ENCODE data around the gene CASP12. TPM values are rescaled to one million over a fixed set of nuclear protein-coding genes. Genes with fewer than 3 reads are reported as not detected.

CASP12 gene
- total and polyA plus RNA-seq, 4 donors, result 0.46 to 1.7 (median 0.92) TPM

GRCh38 chr11:104872393-104872792, 25.9 kb downstream of the CASP12 start:
- H3K4me3 ChIP-seq (ENCODE audit: low read depth, low read length), result no peak overlapping the region
- H3K4me1 ChIP-seq (ENCODE audit: control insufficient read depth, insufficient read depth, low read length), result no peaks in the 10 kb centered on the region
- H3K27me3 ChIP-seq (ENCODE audit: control insufficient read depth, insufficient read depth, low read length), result no peaks in the 10 kb centered on the region
- no peak for DNase-seq (ENCODE audit: low read depth in 4 of 6, low spot score in 6 of 6)
- no peaks in the 10 kb centered on the region for H3K36me3 ChIP-seq (ENCODE audit: control insufficient read depth, insufficient read depth, low read length)
- no peak overlapping the region for H3K27ac ChIP-seq (ENCODE audit: low read depth, low read length)
- H3K9me3 ChIP-seq (ENCODE audit: control insufficient read depth, insufficient read depth, low read length), result no peaks in the 10 kb centered on the region
- no CpG with 5 or more reads among the region's 3 CpGs for WGBS (ENCODE audit: insufficient coverage)

GRCh38 chr11:104870910-104871309, 27.4 kb downstream of the CASP12 start:
- no peaks in the 10 kb centered on the region for H3K9me3 ChIP-seq (ENCODE audit: control insufficient read depth, insufficient read depth, low read length)
- no peaks in the 10 kb centered on the region for H3K27me3 ChIP-seq (ENCODE audit: control insufficient read depth, insufficient read depth, low read length)
- H3K4me1 ChIP-seq (ENCODE audit: control insufficient read depth, insufficient read depth, low read length), result no peaks in the 10 kb centered on the region
- H3K36me3 ChIP-seq (ENCODE audit: control insufficient read depth, insufficient read depth, low read length), result no peaks in the 10 kb centered on the region
- DNase-seq (ENCODE audit: low read depth in 4 of 6, low spot score in 6 of 6), result no peak
- H3K27ac ChIP-seq (ENCODE audit: low read depth, low read length), result no peak overlapping the region
- no peak overlapping the region for H3K4me3 ChIP-seq (ENCODE audit: low read depth, low read length)

- Histone ChIP-seq H3K36me3 (ENCODE audit: control insufficient read depth, insufficient read depth, low read length) (no peaks in the 10 kb centered on the region), H3K9me3 (ENCODE audit: control insufficient read depth, insufficient read depth, low read length) (peaks cover 10% of the 10 kb centered on the region), H3K4me1 (ENCODE audit: control insufficient read depth, insufficient read depth, low read length) (no peaks in the 10 kb centered on the region), H3K4me3 (ENCODE audit: low read depth, low read length) (no peak overlapping the region), H3K27ac (ENCODE audit: low read depth, low read length) (no peak overlapping the region), H3K27me3 (ENCODE audit: control insufficient read depth, insufficient read depth, low read length) (no peaks in the 10 kb centered on the region)
- no peak for DNase-seq (ENCODE audit: low read depth in 4 of 6, low spot score in 6 of 6)
- 60% methylated on average over 1 of the region's 2 CpGs for WGBS (ENCODE audit: insufficient coverage)
Measured at GRCh38 chr11:104866815-104867214, 31.4 kb downstream of the CASP12 start.

GRCh38 chr11:104858882-104859775, 39.1 kb downstream of the CASP12 start:
- 52% methylated on average over 3 of the region's 7 CpGs for WGBS (ENCODE audit: insufficient coverage)
- no peaks in the 10 kb centered on the region for H3K4me1 ChIP-seq (ENCODE audit: control insufficient read depth, insufficient read depth, low read length)
- H3K27ac ChIP-seq (ENCODE audit: low read depth, low read length), result no peak overlapping the region
- no peaks in the 10 kb centered on the region for H3K9me3 ChIP-seq (ENCODE audit: control insufficient read depth, insufficient read depth, low read length)
- H3K4me3 ChIP-seq (ENCODE audit: low read depth, low read length), result no peak overlapping the region
- peak in 1 of 6 donors; percentile 15 for DNase-seq (ENCODE audit: low read depth in 4 of 6, low spot score in 6 of 6)
- H3K36me3 ChIP-seq (ENCODE audit: control insufficient read depth, insufficient read depth, low read length), result no peaks in the 10 kb centered on the region
- H3K27me3 ChIP-seq (ENCODE audit: control insufficient read depth, insufficient read depth, low read length), result no peaks in the 10 kb centered on the region

- DNase-seq (ENCODE audit: low read depth in 4 of 6, low spot score in 6 of 6), result no peak
- H3K27ac ChIP-seq (ENCODE audit: low read depth, low read length), result no peak overlapping the region
Measured at GRCh38 chr11:104856607-104857006, 41.7 kb downstream of the CASP12 start.

GRCh38 chr11:104855965-104856364, 42.3 kb downstream of the CASP12 start:
- Histone ChIP-seq H3K27me3 (ENCODE audit: control insufficient read depth, insufficient read depth, low read length) (no peaks in the 10 kb centered on the region), H3K4me1 (ENCODE audit: control insufficient read depth, insufficient read depth, low read length) (no peaks in the 10 kb centered on the region), H3K36me3 (ENCODE audit: control insufficient read depth, insufficient read depth, low read length) (no peaks in the 10 kb centered on the region), H3K9me3 (ENCODE audit: control insufficient read depth, insufficient read depth, low read length) (no peaks in the 10 kb centered on the region), H3K27ac (ENCODE audit: low read depth, low read length) (no peak overlapping the region), H3K4me3 (ENCODE audit: low read depth, low read length) (no peak overlapping the region)
- DNase-seq (ENCODE audit: low read depth in 4 of 6, low spot score in 6 of 6), result no peak
- no CpG with 5 or more reads among the region's 2 CpGs for WGBS (ENCODE audit: insufficient coverage)

More at GRCh38 chr11:104856607-104857006, 41.7 kb downstream of the CASP12 start:
- Histone ChIP-seq H3K9me3 (ENCODE audit: control insufficient read depth, insufficient read depth, low read length) (no peaks in the 10 kb centered on the region), H3K4me3 (ENCODE audit: low read depth, low read length) (no peak overlapping the region), H3K36me3 (ENCODE audit: control insufficient read depth, insufficient read depth, low read length) (no peaks in the 10 kb centered on the region), H3K27me3 (ENCODE audit: control insufficient read depth, insufficient read depth, low read length) (no peaks in the 10 kb centered on the region), H3K4me1 (ENCODE audit: control insufficient read depth, insufficient read depth, low read length) (no peaks in the 10 kb centered on the region)

GRCh38 chr11:104853276-104853675, 45.0 kb downstream of the CASP12 start:
- DNase-seq (ENCODE audit: low read depth in 4 of 6, low spot score in 6 of 6), result no peak
- Histone ChIP-seq H3K4me3 (ENCODE audit: low read depth, low read length) (no peak overlapping the region), H3K27ac (ENCODE audit: low read depth, low read length) (no peak overlapping the region), H3K27me3 (ENCODE audit: control insufficient read depth, insufficient read depth, low read length) (no peaks in the 10 kb centered on the region), H3K9me3 (ENCODE audit: control insufficient read depth, insufficient read depth, low read length) (no peaks in the 10 kb centered on the region), H3K36me3 (ENCODE audit: control insufficient read depth, insufficient read depth, low read length) (no peaks in the 10 kb centered on the region), H3K4me1 (ENCODE audit: control insufficient read depth, insufficient read depth, low read length) (no peaks in the 10 kb centered on the region)
- no CpG with 5 or more reads among the region's 3 CpGs for WGBS (ENCODE audit: insufficient coverage)

- DNase-seq (ENCODE audit: low read depth in 4 of 6, low spot score in 6 of 6), result no peak
Measured at GRCh38 chr11:104852811-104853210, 45.4 kb downstream of the CASP12 start.

GRCh38 chr11:104846216-104846615, 52.0 kb downstream of the CASP12 start:
- no CpG with 5 or more reads among the region's 3 CpGs for WGBS (ENCODE audit: insufficient coverage)
- H3K9me3 ChIP-seq (ENCODE audit: control insufficient read depth, insufficient read depth, low read length), result no peaks in the 10 kb centered on the region
- H3K4me3 ChIP-seq (ENCODE audit: low read depth, low read length), result no peak overlapping the region
- DNase-seq (ENCODE audit: low read depth in 4 of 6, low spot score in 6 of 6), result no peak
- H3K36me3 ChIP-seq (ENCODE audit: control insufficient read depth, insufficient read depth, low read length), result no peaks in the 10 kb centered on the region
- no peak overlapping the region for H3K27ac ChIP-seq (ENCODE audit: low read depth, low read length)
- no peaks in the 10 kb centered on the region for H3K27me3 ChIP-seq (ENCODE audit: control insufficient read depth, insufficient read depth, low read length)
- no peaks in the 10 kb centered on the region for H3K4me1 ChIP-seq (ENCODE audit: control insufficient read depth, insufficient read depth, low read length)

More at GRCh38 chr11:104852811-104853210, 45.4 kb downstream of the CASP12 start:
- WGBS (ENCODE audit: insufficient coverage), result 100% methylated on average over 1 of the region's 1 CpG
- Histone ChIP-seq H3K4me1 (ENCODE audit: control insufficient read depth, insufficient read depth, low read length) (no peaks in the 10 kb centered on the region), H3K9me3 (ENCODE audit: control insufficient read depth, insufficient read depth, low read length) (no peaks in the 10 kb centered on the region), H3K36me3 (ENCODE audit: control insufficient read depth, insufficient read depth, low read length) (no peaks in the 10 kb centered on the region), H3K27ac (ENCODE audit: low read depth, low read length) (no peak overlapping the region), H3K27me3 (ENCODE audit: control insufficient read depth, insufficient read depth, low read length) (no peaks in the 10 kb centered on the region), H3K4me3 (ENCODE audit: low read depth, low read length) (no peak overlapping the region)

- Histone ChIP-seq H3K9me3 (ENCODE audit: control insufficient read depth, insufficient read depth, low read length) (no peaks in the 10 kb centered on the region), H3K4me1 (ENCODE audit: control insufficient read depth, insufficient read depth, low read length) (no peaks in the 10 kb centered on the region), H3K27ac (ENCODE audit: low read depth, low read length) (no peak overlapping the region), H3K4me3 (ENCODE audit: low read depth, low read length) (no peak overlapping the region), H3K36me3 (ENCODE audit: control insufficient read depth, insufficient read depth, low read length) (no peaks in the 10 kb centered on the region), H3K27me3 (ENCODE audit: control insufficient read depth, insufficient read depth, low read length) (no peaks in the 10 kb centered on the region)
- no peak for DNase-seq (ENCODE audit: low read depth in 4 of 6, low spot score in 6 of 6)
- no CpG with 5 or more reads among the region's 1 CpG for WGBS (ENCODE audit: insufficient coverage)
Measured at GRCh38 chr11:104844451-104844850, 53.8 kb downstream of the CASP12 start.

Data from spinal cord (tissue), 10 donors.